ENCODE data around the gene ANGPTL8. TPM values are rescaled to one million over a fixed set of nuclear protein-coding genes. Genes with fewer than 3 reads are reported as not detected.

Gene ANGPTL8
- total and polyA plus RNA-seq, 2 of the 13 experiments (the other 11 are each of a cell fraction or from before 2014, with no cell fraction given): 27.3 to 243 TPM

- TF ChIP-seq, protein P1, sequence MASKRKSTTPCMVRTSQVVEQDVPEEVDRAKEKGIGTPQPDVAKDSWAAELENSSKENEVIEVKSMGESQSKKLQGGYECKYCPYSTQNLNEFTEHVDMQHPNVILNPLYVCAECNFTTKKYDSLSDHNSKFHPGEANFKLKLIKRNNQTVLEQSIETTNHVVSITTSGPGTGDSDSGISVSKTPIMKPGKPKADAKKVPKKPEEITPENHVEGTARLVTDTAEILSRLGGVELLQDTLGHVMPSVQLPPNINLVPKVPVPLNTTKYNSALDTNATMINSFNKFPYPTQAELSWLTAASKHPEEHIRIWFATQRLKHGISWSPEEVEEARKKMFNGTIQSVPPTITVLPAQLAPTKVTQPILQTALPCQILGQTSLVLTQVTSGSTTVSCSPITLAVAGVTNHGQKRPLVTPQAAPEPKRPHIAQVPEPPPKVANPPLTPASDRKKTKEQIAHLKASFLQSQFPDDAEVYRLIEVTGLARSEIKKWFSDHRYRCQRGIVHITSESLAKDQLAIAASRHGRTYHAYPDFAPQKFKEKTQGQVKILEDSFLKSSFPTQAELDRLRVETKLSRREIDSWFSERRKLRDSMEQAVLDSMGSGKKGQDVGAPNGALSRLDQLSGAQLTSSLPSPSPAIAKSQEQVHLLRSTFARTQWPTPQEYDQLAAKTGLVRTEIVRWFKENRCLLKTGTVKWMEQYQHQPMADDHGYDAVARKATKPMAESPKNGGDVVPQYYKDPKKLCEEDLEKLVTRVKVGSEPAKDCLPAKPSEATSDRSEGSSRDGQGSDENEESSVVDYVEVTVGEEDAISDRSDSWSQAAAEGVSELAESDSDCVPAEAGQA (IDR thresholded peaks at IDR 0.05; ENCODE audit: low read depth): no peak
- TF ChIP-seq, protein P1 (CRISPR knock-in tag; IDR thresholded peaks at IDR 0.05; ENCODE audit: borderline replicate concordance): no peak
- TF ChIP-seq, protein P2, sequence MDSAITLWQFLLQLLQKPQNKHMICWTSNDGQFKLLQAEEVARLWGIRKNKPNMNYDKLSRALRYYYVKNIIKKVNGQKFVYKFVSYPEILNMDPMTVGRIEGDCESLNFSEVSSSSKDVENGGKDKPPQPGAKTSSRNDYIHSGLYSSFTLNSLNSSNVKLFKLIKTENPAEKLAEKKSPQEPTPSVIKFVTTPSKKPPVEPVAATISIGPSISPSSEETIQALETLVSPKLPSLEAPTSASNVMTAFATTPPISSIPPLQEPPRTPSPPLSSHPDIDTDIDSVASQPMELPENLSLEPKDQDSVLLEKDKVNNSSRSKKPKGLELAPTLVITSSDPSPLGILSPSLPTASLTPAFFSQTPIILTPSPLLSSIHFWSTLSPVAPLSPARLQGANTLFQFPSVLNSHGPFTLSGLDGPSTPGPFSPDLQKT (CRISPR knock-in tag; IDR thresholded peaks at IDR 0.05; ENCODE audit: borderline replicate concordance): no peak
- TF ChIP-seq, protein P3, sequence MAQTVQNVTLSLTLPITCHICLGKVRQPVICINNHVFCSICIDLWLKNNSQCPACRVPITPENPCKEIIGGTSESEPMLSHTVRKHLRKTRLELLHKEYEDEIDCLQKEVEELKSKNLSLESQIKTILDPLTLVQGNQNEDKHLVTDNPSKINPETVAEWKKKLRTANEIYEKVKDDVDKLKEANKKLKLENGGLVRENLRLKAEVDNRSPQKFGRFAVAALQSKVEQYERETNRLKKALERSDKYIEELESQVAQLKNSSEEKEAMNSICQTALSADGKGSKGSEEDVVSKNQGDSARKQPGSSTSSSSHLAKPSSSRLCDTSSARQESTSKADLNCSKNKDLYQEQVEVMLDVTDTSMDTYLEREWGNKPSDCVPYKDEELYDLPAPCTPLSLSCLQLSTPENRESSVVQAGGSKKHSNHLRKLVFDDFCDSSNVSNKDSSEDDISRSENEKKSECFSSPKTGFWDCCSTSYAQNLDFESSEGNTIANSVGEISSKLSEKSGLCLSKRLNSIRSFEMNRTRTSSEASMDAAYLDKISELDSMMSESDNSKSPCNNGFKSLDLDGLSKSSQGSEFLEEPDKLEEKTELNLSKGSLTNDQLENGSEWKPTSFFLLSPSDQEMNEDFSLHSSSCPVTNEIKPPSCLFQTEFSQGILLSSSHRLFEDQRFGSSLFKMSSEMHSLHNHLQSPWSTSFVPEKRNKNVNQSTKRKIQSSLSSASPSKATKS (CRISPR knock-in tag; IDR thresholded peaks at IDR 0.05): no peak
- TF ChIP-seq TBP (CRISPR knock-in tag; IDR thresholded peaks at IDR 0.05): no peak
- TF ChIP-seq, protein P4, sequence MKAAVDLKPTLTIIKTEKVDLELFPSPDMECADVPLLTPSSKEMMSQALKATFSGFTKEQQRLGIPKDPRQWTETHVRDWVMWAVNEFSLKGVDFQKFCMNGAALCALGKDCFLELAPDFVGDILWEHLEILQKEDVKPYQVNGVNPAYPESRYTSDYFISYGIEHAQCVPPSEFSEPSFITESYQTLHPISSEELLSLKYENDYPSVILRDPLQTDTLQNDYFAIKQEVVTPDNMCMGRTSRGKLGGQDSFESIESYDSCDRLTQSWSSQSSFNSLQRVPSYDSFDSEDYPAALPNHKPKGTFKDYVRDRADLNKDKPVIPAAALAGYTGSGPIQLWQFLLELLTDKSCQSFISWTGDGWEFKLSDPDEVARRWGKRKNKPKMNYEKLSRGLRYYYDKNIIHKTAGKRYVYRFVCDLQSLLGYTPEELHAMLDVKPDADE (CRISPR knock-in tag; IDR thresholded peaks at IDR 0.05): no peak
- TF ChIP-seq DPF2 (CRISPR knock-in tag; IDR thresholded peaks at IDR 0.05; ENCODE audit: borderline replicate concordance, low read depth): no peak
- no peak for TF ChIP-seq ZBTB43 (CRISPR knock-in tag; conservative IDR thresholded peaks at IDR 0.05)
- TF ChIP-seq ZNF281 (CRISPR knock-in tag; IDR thresholded peaks at IDR 0.05; ENCODE audit: borderline replicate concordance): no peak
- TF ChIP-seq HOMEZ (CRISPR knock-in tag; IDR thresholded peaks at IDR 0.05; ENCODE audit: low read depth): no peak
- TF ChIP-seq ZNF674 (CRISPR knock-in tag; IDR thresholded peaks at IDR 0.05; ENCODE audit: low read depth): no peak
Measured at GRCh38 chr19:11234486-11235075, 4.8 kb upstream of the ANGPTL8 start (continued).

All from HepG2 (cell line).